UCSD-AML1 (cell line): Measurements from ENCODE around the gene B3GAT1.
"Not testable (repeated sequence)": the region's sequence is repeated elsewhere in the genome, so short reads cannot be mapped to it uniquely, and the experiment has no call there.

Experiments
- DNase-seq: peaks from one replicate; lab custom pipeline; 2025; ENCODE audit not compliant: unreplicated experiment; lab: John Stamatoyannopoulos, UW

The B3GAT1 gene, protein sequence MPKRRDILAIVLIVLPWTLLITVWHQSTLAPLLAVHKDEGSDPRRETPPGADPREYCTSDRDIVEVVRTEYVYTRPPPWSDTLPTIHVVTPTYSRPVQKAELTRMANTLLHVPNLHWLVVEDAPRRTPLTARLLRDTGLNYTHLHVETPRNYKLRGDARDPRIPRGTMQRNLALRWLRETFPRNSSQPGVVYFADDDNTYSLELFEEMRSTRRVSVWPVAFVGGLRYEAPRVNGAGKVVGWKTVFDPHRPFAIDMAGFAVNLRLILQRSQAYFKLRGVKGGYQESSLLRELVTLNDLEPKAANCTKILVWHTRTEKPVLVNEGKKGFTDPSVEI

DNA sequence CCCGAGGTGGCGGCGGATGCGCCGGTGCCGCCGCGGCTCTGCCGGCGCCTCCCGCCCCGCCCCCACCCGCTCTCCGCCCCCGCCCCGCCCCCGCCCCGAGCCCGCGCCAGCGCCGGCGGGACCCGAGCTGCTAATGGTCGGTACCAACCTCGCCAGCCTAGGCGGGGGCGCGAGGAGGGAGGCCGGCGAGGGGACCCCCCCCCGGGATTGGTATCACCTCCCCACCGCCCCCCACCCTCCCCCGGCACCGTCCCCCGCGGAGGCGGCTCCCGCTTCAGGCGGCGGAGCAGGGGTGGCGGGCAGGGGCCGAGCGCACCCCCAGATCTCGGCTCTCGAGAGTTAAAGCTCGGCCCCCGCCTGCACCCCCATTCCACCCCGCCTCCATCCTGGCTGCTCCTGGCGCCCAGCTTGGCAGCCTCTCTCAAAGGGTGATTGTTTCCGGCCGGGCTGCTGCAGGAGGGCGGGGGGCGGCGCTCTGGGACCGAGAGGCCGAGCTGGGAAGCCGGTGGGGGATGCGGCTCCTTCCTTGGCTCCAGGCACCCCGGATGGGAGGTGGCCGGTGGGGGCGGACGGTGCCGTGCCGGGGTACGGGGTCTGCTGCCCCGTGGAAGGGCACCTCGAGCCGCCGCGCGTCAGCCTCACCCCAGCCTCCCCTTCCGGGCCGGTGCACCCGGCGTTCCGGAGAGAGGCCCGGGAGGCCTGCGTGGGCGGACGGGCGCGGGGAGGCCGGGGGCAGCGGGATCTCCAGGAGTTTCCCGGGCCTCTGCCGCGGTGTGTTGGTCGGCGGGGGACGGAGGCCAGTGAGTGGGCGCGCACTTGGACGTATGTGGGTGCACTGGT, at the start of gene B3GAT1:
B3GAT1 (minus strand) TSS at position 40 of the 840 bp plus-strand sequence. CDS start 24,583 bp downstream, outside the sequence.
- DNase-seq = no peak

DNA sequence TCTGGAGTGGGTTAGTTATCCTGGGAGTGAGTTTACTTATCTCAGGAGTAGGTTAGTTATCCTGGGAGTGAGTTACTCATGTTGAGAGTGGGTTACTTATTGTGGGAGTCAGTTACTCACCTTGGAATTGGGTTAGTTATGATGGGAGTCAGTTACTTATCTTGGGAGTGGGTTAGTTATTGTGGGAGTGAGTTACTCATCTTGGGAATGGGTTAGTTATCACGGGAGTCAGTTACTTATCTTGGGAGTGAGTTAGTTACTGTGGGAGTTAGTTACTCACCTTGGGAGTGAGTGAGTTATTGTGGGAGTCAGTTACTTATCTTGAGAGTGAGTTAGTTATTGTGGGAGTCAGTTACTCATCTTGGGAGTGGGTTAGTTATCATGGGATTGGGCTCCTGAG, 49.6 kb upstream of the B3GAT1 start:
- DNase-seq = no peak

DNA sequence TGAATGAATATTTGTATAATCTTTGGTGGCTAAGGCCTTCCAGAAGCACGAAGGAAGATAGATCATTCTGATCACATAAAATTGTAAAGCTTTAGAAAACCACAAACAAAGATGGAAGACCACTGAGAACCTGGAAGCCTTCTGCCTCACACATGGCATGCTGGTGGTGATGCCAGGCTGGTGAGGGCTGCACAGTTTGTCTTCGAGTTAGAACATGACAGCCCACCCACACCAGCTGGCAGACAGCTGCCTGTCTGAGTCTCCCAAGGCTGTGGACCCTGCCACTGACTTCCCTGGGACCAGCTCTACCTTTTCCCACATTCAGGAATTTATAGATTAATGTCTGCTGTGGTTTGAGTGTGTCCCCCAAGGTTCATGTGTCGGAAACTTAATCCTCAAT, 48.8 kb upstream of the B3GAT1 start:
- DNase-seq = no peak

DNA sequence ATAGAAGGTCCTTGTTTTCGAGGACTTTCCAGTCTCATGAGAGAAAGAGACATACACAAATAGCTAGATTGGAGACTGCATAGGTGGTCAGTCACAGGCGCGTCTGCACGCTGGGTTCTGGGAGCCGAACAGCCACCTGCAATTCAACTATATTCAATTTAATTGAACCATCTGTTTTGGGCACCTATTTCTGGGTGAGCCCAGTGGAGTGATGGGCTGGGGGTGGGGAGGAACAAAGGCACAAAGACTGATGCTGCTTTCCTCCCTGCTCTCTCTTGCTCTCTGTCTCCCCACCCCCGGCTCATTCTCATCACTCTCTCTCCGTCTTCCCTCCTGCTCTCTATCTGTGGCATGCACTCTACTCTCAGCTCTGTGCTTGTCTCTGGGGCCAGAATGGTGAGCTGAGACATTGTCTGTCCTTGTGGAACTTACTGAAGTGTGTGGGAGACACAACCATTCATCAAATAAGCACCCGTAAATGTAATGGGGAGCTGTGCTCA, 48.1 kb upstream of the B3GAT1 start:
- no peak for DNase-seq

DNA sequence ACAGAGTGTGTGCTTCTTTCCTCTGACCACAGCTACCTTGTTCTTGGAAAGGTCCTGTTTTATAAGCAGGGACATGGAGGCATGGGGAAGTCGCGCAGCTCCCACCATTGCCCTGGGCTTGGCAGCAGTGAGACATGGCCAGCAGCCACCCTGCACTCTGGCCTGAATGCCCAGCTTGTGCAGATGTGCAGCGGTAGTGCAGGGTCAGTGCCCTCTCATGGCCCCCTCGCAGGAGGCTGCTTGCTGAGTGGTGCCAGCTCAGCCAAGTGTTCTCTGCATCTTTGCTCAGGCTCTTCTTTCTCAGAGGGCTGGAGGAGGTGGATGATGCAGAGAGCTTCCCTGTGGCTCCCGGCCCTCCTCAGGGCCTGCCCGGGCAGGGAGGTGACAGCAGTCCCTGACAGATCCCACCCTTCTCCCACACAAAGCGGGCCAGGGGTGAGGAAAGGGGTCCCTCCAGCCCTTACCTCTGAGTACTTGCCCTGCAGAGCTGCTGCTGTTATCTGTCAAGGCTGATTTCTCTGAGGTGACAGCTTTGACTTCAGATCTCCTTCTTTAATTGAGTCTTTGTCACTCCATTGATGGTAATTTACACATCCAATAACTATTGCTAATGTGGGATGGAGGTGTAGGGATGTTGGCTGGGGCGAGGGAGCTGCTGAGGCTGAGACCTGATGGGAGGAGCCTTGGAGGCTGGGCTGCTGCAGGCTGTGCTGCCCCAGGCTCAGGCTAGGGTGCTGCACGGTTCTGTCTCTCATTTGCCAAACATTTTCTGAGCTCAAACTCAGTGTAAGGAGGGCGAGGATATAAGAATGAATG, 47.4 kb upstream of the B3GAT1 start:
- no peak for DNase-seq

DNA sequence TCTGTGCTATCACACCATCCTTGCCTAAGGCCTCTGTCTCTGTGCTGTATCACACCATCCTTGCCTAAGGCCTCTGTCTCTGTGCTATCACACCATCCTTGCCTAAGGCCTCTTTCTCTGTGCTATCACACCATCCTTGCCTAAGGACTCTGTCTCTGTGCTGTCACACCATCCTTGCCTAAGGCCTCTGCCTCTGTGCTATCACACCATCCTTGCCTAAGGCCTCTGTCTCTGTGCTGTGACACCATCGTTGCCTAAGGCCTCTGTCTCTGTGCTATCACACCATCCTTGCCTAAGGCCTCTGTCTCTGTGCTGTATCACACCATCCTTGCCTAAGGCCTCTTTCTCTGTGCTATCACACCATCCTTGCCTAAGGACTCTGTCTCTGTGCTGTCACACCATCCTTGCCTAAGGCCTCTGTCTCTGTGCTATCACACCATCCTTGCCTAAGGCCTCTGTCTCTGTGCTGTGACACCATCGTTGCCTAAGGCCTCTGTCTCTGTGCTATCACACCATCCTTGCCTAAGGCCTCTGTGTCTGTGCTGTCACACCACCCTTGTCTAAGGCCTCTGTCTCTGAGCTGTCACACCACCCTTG, 45.5 kb upstream of the B3GAT1 start:
- DNase-seq = not testable (repeated sequence)

DNA sequence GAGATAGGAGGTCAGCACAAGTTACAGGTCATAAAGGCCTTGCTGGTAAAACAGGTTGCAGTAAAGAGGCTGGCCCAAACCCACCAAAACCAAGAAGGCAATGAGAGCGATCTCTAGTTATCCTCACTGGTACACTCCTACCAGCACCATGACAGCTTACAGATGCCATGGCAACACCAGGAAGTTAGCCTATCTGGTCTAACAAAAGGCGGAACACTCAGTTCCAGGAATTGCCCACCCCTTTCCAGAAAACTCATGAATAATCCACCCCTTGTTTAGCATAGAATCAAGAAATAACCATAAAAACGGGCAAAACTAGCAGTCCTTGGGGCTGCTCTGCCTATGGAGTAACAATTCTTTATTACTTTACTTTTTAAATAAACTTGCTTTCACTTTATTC, 43.5 kb upstream of the B3GAT1 start:
- no peak for DNase-seq

DNA sequence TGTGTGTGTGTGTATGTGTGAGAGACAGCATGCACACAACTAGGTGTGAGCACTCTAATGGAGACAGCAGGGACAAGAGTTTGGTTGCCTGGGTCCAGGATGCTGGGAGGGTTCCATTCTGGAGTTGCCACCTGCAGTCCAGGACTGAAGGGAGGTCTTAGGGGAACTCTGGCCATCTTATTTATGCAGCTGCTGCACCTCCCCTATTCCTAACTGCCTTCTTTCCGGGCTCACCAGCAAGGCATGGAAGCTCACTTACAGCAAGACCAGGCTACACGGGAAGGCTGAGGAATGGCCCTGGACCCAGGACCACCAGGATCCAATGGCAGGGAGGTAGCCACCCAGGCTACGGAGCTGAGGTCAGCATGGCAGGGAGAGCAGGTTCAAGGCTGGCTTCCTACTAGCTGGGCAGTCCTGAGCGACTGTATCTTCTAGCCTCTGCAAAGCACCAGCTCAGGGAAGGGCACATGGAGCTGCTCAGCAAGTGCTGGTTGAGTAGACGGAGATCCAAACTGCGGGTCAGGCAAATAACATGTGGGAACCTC, 42.2 kb upstream of the B3GAT1 start:
- no peak for DNase-seq

DNA sequence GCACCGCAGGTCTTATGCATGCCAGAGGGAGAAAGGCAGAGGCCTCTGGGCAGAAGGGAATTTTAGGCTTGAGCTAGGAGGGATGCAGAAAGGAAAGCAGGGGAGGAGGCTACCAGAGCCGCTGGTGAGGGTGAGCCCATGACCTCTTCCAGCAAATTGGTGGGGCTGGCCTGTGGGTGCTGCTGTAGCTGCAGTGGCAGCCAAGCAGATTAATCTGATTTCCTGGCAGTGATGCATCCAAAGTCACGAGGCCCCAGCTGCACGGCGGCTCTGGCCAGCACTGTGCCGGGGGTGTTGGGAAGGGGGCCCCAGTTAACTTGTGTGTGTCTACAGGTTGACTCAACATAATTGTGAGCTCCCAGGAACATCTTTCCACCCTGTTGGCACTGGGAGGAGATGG, 41.4 kb upstream of the B3GAT1 start:
- no peak for DNase-seq

DNA sequence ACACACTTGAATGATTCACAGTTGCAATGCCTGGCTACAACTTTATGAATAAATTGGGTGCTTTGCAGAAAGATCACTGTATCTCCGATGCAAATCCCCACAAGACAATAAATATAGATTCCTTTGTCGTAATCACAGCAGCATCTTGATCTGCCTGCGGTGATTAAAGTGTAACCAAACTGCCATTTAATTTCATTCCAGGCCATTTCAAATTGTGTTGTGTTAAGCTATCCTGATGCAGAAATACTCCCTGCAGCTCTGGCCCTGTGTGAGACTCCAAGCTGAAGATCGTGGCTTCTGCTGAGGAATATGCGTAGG, 40.8 kb upstream of the B3GAT1 start:
- no peak for DNase-seq

DNA sequence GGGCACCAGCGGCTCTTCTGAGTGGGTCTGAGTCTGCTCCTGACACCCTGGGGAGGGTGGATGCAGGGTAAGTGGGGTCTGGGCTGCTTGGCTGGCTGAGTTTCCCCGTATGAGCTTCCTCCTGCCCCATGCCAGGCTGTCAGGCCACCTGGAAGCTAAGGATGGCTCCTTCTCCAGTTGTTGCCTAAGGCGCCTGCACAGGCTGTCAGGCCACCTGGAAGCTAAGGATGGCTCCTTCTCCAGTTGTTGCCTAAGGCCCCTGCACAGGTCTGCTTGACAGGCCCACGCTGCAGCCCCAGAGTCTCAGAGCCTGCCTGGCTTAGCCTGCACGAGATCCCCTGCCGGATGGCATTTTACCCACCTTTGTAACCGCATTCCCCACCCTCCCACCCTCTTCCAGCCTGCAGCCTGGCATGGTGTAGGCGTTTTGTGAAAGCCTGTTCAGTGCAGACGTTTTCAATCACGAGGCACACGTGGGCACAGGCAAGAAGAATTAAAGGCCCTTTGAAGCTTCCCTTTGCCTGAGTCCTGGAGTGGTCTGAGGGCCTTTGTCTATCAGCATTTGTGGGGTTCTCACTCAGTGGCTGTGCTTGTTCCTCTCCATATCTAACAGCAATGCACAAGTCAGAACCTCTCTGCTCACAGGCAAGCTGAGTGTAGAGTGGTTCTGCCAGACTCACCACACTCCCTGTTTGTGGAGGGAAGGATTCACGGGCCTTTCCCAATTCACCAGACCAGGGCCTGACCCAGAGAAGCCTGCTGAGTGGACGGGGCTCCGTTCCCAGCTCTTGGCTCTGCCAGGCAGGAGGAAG, 40.2 kb upstream of the B3GAT1 start:
- no peak for DNase-seq

DNA sequence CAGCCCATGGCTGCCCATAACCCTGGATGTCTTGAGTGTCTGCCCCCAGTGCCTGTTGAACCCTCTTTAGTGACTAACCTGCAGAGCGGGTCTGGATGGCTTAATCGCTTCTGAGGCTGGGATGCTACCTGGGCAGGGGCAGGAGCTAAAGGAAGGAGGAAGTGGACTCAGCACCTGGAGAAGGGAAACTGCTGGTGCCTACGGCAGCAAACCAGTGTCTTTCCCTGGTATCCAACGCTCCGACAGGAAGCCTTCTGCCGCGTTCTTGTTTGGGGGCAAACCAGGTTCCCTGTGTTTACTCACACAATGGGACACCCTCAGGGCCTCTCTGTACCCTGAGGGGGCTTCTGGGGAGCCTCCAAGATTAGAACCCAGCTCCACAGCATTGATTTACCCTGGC, 38.1 kb upstream of the B3GAT1 start:
- DNase-seq = no peak

DNA sequence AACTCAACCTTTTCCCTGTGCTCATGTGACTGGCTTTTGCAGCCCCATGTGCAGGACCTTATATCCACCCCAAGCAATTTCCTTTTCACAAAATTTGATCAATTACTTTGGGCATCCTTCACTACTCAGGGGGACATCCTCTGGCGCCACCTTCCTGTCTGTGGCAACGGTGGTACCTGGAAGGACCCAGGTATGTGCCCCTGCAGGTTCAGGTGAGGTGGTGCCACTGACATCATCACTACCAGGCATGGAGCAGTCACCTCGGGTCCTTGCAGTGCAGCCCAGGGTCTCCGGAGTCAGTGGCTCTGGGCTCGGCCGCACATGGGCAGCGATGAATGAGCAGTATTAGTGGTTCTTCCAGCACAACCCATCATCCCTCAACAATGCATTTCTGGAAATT, 37.7 kb upstream of the B3GAT1 start:
- no peak for DNase-seq

DNA sequence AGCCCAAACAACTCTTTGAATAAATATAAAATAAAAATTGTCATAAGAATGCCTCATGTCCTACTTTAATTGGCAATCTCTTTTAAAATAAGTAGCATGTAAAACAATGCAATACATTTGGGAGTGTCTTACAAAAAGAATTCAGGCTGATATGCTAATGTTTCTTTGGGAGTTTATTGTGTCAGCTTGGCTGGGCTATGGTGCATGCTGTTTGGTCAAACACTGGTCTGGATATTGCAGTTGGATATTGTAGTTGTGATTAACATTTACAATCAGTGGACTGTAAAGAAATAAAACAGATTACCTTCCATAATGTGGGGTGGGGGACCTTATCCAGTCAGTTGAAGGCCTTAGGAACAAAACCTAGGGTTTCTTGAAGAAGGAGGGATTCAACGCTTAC, 37.0 kb upstream of the B3GAT1 start:
- no peak for DNase-seq

DNA sequence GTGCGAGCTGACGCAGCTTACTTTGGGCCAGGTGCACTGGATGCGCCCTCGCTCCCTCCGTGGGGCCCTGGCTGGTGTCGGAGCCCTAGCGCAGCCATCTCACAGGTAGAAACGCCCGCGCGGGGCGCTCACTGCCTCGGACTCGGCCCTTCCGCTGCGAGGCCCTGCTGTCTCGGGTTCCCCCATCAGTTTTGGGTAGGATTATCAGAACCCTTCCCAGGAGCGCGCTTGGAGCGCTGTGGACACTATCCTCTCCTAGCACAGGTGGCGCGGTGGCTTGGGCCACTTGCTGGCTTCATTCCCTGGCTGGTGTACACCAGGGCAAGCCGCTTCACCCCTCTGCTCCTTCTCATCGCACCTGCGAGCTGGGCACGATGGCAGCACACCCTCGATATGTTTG, 35.7 kb upstream of the B3GAT1 start:
- DNase-seq = no peak

DNA sequence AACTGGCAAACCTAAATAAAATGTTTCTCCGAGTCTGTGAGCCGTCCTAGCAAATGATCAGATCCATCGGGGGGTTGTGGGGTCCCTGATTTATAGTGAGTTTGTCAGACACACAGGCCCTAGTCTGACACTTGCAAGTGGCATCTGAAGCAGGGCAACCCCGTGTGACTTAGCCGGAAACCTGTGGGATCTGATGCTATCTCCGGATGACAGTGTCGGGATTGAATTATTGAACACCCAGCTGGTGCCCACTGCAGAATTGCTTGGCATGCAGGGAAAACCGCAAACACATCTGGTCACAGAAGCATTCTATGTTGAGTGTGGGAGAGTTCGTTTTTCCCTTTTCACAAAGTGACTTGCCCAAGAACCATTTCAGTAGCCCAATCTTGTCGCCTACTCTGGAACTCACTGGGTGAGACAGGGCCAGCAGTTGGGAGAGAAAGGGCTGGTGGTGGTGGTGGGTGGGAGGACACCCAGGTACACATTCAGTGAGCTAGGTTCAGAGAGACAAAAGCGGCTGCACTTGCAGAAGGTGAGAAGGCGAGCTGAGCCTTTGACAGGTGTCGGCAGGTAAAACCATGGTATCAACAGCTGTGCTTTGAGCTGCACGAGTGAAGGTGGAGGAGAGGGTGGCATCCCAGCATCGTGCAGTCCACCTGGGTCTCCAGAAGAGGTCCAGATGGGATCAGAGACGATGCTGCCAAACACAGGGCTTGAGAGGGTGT, 33.7 kb upstream of the B3GAT1 start:
- no peak for DNase-seq

DNA sequence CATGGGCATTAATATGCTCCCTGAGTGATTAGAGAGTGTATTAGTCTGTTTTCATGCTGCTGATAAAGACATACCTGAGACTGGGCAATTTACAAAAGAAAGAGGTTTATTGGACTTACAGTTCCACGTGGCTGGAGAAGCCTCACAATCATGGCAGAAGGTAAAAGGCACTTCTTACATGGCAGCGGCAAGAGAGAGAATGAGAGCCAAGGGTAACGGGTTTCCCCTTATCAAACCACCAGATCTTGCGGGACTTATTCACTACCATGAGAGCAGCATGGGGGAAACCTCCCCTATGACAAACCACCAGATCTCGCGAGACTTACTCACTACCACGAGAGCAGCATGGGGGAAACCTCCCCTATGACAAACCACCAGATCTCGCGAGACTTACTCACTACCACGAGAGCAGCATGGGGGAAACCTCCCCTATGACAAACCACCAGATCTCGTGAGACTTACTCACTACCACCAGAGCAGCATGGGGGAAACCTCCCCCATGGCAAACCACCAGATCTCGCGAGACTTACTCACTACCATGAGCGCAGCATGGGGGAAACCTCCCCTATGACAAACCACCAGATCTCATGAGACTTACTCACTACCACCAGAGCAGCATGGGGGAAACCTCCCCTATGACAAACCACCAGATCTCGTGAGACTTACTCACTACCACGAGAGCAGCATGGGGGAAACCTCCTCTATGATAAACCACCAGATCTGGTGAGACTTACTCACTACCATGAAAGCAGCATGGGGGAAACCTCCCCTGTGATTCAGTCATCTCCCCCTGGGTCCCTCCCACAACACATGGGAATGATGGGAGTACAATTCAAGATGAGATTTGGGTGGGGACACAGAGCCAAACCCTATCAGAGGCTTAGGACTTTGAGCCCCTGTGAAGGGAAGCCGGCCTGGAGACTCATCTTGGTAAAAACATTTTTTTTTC, 32.4 kb upstream of the B3GAT1 start:
- not testable (repeated sequence) for DNase-seq

DNA sequence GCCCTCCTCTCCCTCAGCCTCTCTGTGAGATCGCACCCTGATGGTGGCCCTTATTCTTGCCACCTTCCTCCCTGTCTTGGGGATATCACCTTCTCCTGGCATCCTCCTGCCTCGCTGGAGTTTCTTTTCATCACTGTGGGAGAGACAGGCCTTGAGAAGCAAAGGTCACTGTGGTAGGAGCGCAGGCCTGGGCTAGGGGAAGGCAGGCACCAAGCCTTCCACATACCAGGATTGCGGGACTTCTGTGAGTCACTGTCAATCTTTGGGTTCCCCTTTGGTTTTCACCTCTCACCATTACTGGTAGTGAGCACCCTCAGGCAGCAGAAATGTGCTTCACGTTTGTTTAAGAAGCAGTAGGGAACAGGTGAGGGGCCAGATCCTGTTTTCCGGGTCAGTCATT, 31.2 kb upstream of the B3GAT1 start:
- DNase-seq = no peak
